Cardiac muscle cell (in vitro differentiated cells and primary cell): ENCODE measurements around the gene P3H1. TPM values are rescaled to one million over a fixed set of nuclear protein-coding genes. Genes with fewer than 3 reads are reported as not detected.

Experiments used
- DNase-seq, 2 donors: peaks; one replicate each; pipeline versions ENCODE4 v3.0.0 to v3.0.0-alpha.2; 2010 to 2017; ENCODE audit warnings: low read depth in 1 of 2, low spot score in 1 of 2
- H3K27ac ChIP-seq: fragments of 200-600 bp; sonication (generic); 2 replicates; pipeline ENCODE4 v1.5.1; 2016
- H3K27me3 ChIP-seq: fragments of 200-600 bp; sonication (generic); 2 replicates; pipeline ENCODE4 v1.6.0; 2016; ENCODE audit warnings: control low read depth
- H3K36me3 ChIP-seq: fragments of 200-600 bp; sonication (generic); 2 replicates; pipeline ENCODE4 v1.5.1; 2016; ENCODE audit warnings: control low read depth
- H3K4me1 ChIP-seq: fragments of 200-600 bp; sonication (generic); 2 replicates; pipeline ENCODE4 v1.8.1; 2017; ENCODE audit warnings: low read depth, mild to moderate bottlenecking, mixed run types
- H3K4me3 ChIP-seq: fragments of 200-600 bp; sonication (generic); 2 replicates; pipeline ENCODE4 v1.5.1; 2016; ENCODE audit warnings: mild to moderate bottlenecking
- H3K9me3 ChIP-seq: fragments of 200-600 bp; sonication (generic); 2 replicates; pipeline ENCODE4 v1.5.1; 2017; ENCODE audit warnings: low read depth, mild to moderate bottlenecking, control low read depth
- polyA plus RNA-seq: library from polyadenylated mRNA; unstranded; fragments of >200 nt; fragmentation: Nextera tagmentation; extraction: Ambion mirVana; gene quantifications from 2 replicates; pipeline ENCODE4 v1.2.1, GENCODE V29; 2016
- total RNA-seq: library from RNA; depleted of rRNA; stranded (reverse); fragments of >200 nt; gene quantifications from 2 replicates; pipeline ENCODE4 v1.2.3, GENCODE V29; 2016
- TF ChIP-seq, protein P1 (sequence below): IDR thresholded peaks from 2 replicates; pipeline ENCODE4 v1.5.1; 2012; ENCODE audit warnings: low read depth, mild to moderate bottlenecking, low read length

P3H1 gene
- total and polyA plus RNA-seq, 2 experiments from 2014 or later, result 56.1 to 65.4 TPM

DNA sequence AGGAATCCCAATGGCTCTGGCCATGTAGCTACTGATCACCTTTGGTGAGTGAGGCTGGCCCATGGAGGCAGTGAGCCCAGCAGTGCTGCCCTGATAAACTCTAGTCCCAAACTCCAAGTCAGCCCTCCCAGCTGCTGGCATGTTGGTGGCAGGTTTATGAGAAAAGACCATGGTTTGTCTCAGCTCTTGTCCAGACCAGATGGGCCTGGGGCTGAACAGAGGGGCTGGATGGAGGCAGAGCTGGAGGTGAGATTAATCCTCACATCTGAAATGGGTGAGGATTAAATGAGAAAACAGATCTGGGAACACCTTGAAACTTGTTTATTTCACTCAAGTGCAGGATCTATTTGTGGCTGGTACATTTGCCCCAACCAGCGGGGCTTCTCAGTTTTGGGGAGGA lies 21.2 kb upstream of the P3H1 start:
- no peaks in the 10 kb centered on the region for H3K9me3 ChIP-seq
- H3K27me3 ChIP-seq, result no peaks in the 10 kb centered on the region
- no peak overlapping the region for H3K27ac ChIP-seq
- peaks cover 2% of the 10 kb centered on the region for H3K36me3 ChIP-seq
- H3K4me3 ChIP-seq, result no peak overlapping the region
- no peaks in the 10 kb centered on the region for H3K4me1 ChIP-seq
- TF ChIP-seq, protein P1, sequence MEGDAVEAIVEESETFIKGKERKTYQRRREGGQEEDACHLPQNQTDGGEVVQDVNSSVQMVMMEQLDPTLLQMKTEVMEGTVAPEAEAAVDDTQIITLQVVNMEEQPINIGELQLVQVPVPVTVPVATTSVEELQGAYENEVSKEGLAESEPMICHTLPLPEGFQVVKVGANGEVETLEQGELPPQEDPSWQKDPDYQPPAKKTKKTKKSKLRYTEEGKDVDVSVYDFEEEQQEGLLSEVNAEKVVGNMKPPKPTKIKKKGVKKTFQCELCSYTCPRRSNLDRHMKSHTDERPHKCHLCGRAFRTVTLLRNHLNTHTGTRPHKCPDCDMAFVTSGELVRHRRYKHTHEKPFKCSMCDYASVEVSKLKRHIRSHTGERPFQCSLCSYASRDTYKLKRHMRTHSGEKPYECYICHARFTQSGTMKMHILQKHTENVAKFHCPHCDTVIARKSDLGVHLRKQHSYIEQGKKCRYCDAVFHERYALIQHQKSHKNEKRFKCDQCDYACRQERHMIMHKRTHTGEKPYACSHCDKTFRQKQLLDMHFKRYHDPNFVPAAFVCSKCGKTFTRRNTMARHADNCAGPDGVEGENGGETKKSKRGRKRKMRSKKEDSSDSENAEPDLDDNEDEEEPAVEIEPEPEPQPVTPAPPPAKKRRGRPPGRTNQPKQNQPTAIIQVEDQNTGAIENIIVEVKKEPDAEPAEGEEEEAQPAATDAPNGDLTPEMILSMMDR, result no peak
- DNase-seq, result no peak

DNA sequence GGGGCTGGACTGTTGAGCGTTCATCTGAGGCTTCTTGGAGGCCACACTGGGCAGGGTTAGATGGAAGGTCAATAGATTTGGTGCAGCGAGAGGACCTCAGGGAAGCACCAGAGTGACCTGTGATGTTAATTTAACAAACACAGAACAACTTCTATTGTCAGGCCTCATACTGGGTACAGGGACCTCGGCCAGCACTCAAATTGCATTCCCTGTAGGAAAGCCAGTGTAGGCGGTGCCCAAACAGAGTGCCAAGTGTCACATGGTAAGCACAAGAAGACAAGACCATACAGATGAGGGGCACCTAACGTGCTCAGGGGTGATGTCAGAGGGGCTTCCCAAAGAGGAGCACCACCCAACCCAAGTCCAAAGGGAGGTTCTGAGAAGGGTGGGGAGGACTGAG lies 19.3 kb upstream of the P3H1 start:
- TF ChIP-seq, protein P1, result no peak
- Histone ChIP-seq H3K36me3 (peaks cover 7% of the 10 kb centered on the region), H3K4me3 (no peak overlapping the region), H3K27ac (no peak overlapping the region), H3K9me3 (no peaks in the 10 kb centered on the region), H3K4me1 (no peaks in the 10 kb centered on the region), H3K27me3 (no peaks in the 10 kb centered on the region)
- no peak for DNase-seq

DNA sequence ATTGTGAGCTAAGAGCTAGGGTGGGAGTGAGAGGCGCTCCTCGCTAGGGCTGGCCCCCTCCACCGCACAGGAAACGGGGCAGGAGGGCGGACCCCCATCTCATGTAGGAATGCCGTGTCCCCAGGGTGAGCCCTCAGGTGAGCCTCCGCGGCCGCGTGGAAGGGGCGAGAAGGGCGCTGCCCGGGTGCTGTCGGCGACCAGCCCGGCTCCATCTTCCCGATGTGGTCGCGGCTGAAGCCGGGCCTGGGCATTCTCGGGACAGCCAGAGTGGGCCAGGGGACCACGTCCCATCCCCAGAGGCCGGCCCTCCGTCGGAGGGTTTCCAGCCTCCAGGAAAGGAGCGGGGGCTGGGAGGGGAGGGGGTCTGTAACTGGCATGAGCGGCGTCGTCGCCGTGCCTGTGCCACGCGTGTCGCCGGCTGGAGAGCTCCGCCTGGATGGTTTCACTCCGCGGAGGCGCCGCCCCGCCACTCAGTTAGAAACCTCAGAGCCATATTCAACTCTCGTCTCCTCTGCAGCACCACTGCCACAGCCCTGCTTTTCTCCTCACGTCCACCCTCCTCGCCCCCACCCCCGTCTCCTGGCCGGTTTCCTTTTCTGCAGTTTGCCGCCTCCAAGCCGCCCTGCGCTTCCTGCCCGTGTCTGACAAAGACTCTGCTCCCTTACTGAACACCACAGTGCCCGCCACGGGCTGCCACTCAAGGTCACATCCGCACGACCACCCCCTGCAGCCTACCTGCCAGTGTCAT lies 18.3 kb upstream of the P3H1 start, which contains the start of gene TMEM269:
TMEM269 (plus strand) TSS at position 46 of the 748 bp plus-strand sequence. CDS start 4,903 bp downstream, outside the sequence.
- Histone ChIP-seq H3K27ac (no peak within 1 kb of the TSS), H3K9me3 (no peaks in the 10 kb centered on the region), H3K27me3 (no peaks in the 10 kb centered on the region), H3K4me1 (no peaks in the 10 kb centered on the region), H3K4me3 (no peak within 1 kb of the TSS), H3K36me3 (peaks cover 7% of the 10 kb centered on the region)
- TF ChIP-seq, protein P1, result no peak
- peak in 1 of 2 donors; percentile 26 for DNase-seq

DNA sequence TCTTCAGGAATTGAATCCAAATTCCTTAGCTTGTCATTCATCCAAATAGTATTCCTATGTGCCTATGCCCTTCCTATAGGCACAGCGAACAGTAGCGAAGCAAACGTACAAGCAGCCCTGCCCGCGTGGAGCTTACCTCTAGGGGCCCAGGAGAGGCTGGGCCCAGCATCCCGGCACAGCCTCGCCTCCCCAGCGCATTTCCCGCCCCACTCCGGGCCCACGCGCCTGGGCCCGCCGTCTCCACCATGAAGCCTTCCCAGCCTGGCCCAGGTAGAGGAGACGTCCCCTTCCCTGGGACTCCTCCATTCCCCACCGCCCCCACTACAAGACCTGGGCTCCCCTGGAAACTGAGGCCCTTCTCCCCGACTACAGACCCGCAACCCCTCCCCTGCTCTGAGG lies 17.7 kb upstream of the P3H1 start:
- H3K9me3 ChIP-seq, result no peaks in the 10 kb centered on the region
- peaks cover 7% of the 10 kb centered on the region for H3K36me3 ChIP-seq
- no peak overlapping the region for H3K27ac ChIP-seq
- H3K4me3 ChIP-seq, result no peak overlapping the region
- H3K4me1 ChIP-seq, result no peaks in the 10 kb centered on the region
- no peak for DNase-seq
- H3K27me3 ChIP-seq, result no peaks in the 10 kb centered on the region
- TF ChIP-seq, protein P1, result no peak

DNA sequence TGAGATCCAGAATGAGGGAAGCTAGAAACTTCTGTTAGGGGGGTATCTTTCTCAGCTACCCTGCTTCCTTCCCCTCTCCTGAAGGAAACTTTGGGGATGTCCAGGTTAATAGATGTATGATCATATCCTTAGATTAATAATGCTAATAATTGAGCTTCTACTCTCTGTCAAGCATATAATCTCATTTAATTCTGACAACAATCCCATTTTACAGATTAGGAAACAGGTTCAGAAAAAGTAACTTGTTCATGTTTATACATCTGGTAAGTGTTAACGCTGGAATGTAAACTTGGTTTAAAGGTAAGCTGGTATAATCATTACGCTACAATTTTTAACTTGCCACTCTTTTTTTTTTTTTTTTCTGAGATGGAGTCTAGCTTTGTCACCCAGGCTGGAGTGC lies 16.3 kb upstream of the P3H1 start:
- Histone ChIP-seq H3K36me3 (peaks cover 12% of the 10 kb centered on the region), H3K9me3 (no peaks in the 10 kb centered on the region), H3K4me3 (no peak overlapping the region), H3K4me1 (no peaks in the 10 kb centered on the region), H3K27me3 (no peaks in the 10 kb centered on the region), H3K27ac (no peak overlapping the region)
- no peak for DNase-seq
- TF ChIP-seq, protein P1, result no peak
